Upper lobe of left lung (tissue), 6 donors: ENCODE data around the gene BAD. TPM values are rescaled to one million over a fixed set of nuclear protein-coding genes. Genes with fewer than 3 reads are reported as not detected.
A peak's percentile ranks its signal among the peaks of the same experiment; 100 is the strongest.

Source experiments
- ATAC-seq, 2 donors: fragments of 200-7000 bp; cut with Tn5 transposase; one replicate each; pipeline ENCODE4 v1.9.1; 2022; ENCODE audit warnings: mild to moderate bottlenecking in 2 of 2, moderate library complexity in 2 of 2; ENCODE audit not compliant: low FRiP score in 2 of 2
- DNase-seq, 2 donors: peaks; one replicate each; pipeline ENCODE4 v3.0.0-alpha.2; 2019 to 2020
- H3K27ac ChIP-seq, 4 donors: fragments of 200-600 bp; sonication (generic); one replicate each; pipeline ENCODE4 v1.5.1; 2016 to 2019
- H3K27me3 ChIP-seq, 4 donors: fragments of 200-600 bp; sonication (generic); one replicate each; pipeline ENCODE4 v1.5.1; 2017 to 2019
- H3K36me3 ChIP-seq, 4 donors: fragments of 200-600 bp; sonication (generic); one replicate each; pipeline ENCODE4 v1.5.1; 2016 to 2019
- H3K4me1 ChIP-seq, 4 donors: fragments of 200-600 bp; sonication (generic); one replicate each; pipeline ENCODE4 v1.5.1; 2018 to 2019
- H3K4me3 ChIP-seq, 4 donors: fragments of 200-600 bp; sonication (generic); one replicate each; pipeline ENCODE4 v1.5.1; 2017 to 2019; ENCODE audit warnings: mild to moderate bottlenecking in 2 of 4, moderate library complexity in 1 of 4
- H3K9me3 ChIP-seq, 4 donors: fragments of 200-600 bp; sonication (generic); one replicate each; pipeline ENCODE4 v1.5.1; 2018 to 2019
- EP300 ChIP-seq, 4 donors: sonication (generic); formaldehyde crosslinking; IDR thresholded peaks; one replicate each; pipeline ENCODE4 v1.5.1; 2017; ENCODE audit warnings: antibody characterized with exemption in 4 of 4, control low read depth in 2 of 4
- POLR2A ChIP-seq, 4 donors: fragments of 450-650 bp; IDR thresholded peaks; one replicate each; pipeline ENCODE4 v1.5.1; 2016 to 2017; ENCODE audit warnings: antibody characterized with exemption in 4 of 4, mild to moderate bottlenecking in 2 of 4
- POLR2AphosphoS5 ChIP-seq, 2 donors: sonication (generic); formaldehyde crosslinking; IDR thresholded peaks; one replicate each; pipeline ENCODE4 v1.5.1; 2017; ENCODE audit warnings: antibody characterized with exemption in 2 of 2
- WGBS, 2 donors: methylation state at CpG; one replicate each; pipeline ENCODE4 v1.1.5; 2017 to 2018; 5-methylcytosine and 5-hydroxymethylcytosine counted together
- total RNA-seq, 6 donors: library from RNA; depleted of rRNA in 4 of 6; stranded (reverse); fragments of >200 nt in 4 of 6; gene quantifications; one replicate each; pipeline versions ENCODE4 v1.1.0 to v1.2.1, GENCODE V29; 2016 to 2021
- TF ChIP-seq, protein P1 (sequence below), 6 experiments: fragments of 450-650 bp in 4 of 6; fragments of 200-600 bp in 2 of 6; sonication (generic) in 2 of 6; IDR thresholded peaks; one replicate each; pipeline ENCODE4 v1.5.1; 2016 to 2019; ENCODE audit warnings: antibody characterized with exemption in 6 of 6
- donor health status: DM: no; HTN: no; CAD: no; lungs with moderate emphysema.
- donor health status: DM: no; HTN: yes; CAD: no; lungs with severe emphysema.

Gene BAD
- total RNA-seq, 6 donors from 2014 or later = 59.7 to 150 (median 80.1) TPM

- Histone ChIP-seq H3K4me3 (no peak overlapping the region), H3K9me3 (no peaks in the 10 kb centered on the region), H3K27me3 (no peaks in the 10 kb centered on the region), H3K36me3 (peaks cover 4 to 48% (median 42%) of the 10 kb centered on the region in 4 donors), H3K4me1 (peaks cover 26 to 35% (median 29%) of the 10 kb centered on the region in 4 donors), H3K27ac (peak overlapping the region; percentile 96 to 98 (median 96))
- DNase-seq (peak in 1 of 2 donors; percentile 85), ATAC-seq (no peak)
- 65 to 77% methylated on average over 17 to 24 of the region's 27 CpGs for WGBS, 2 donors
- TF ChIP-seq POLR2A (IDR thresholded peaks at IDR 0.05) (no peak), POLR2AphosphoS5 (IDR thresholded peaks at IDR 0.05) (no peak), EP300 (IDR thresholded peaks at IDR 0.05) (no peak)
- TF ChIP-seq, protein P1, sequence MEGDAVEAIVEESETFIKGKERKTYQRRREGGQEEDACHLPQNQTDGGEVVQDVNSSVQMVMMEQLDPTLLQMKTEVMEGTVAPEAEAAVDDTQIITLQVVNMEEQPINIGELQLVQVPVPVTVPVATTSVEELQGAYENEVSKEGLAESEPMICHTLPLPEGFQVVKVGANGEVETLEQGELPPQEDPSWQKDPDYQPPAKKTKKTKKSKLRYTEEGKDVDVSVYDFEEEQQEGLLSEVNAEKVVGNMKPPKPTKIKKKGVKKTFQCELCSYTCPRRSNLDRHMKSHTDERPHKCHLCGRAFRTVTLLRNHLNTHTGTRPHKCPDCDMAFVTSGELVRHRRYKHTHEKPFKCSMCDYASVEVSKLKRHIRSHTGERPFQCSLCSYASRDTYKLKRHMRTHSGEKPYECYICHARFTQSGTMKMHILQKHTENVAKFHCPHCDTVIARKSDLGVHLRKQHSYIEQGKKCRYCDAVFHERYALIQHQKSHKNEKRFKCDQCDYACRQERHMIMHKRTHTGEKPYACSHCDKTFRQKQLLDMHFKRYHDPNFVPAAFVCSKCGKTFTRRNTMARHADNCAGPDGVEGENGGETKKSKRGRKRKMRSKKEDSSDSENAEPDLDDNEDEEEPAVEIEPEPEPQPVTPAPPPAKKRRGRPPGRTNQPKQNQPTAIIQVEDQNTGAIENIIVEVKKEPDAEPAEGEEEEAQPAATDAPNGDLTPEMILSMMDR (IDR thresholded peaks at IDR 0.05) = no peak
Measured at GRCh38 chr11:64267207-64267945, 17.1 kb downstream of the BAD start.

DNA sequence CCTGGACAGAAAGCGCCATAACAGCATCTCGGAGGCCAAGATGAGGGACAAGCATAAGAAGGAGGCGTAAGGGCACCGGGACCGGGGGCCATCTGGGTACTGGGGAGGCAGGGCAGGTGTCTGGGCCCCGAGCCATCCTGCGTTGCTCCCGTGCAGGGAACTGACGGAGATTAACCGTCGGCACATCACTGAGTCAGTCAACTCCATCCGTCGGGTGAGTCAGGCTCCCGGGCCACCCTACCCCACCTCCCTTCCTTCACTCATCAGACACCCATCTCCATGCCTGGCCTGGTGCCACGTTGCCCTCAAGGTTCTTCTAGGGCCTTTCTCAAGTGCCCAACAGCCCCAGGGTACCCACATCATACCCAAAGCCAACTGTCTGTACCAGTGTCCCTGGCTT, 18.1 kb downstream of the BAD start:
- ATAC-seq (no peak), DNase-seq (peak in 1 of 2 donors; percentile 52)
- H3K36me3 ChIP-seq = peaks cover 4 to 58% (median 52%) of the 10 kb centered on the region in 4 donors
- WGBS, 2 donors = 93% methylated on average over 10 to 15 of the region's 15 CpGs
- TF ChIP-seq, protein P1 (IDR thresholded peaks at IDR 0.05) = no peak
- TF ChIP-seq EP300 (IDR thresholded peaks at IDR 0.05) = no peak
- H3K4me1 ChIP-seq = peaks cover 18 to 26% (median 22%) of the 10 kb centered on the region in 4 donors
- H3K4me3 ChIP-seq = no peak overlapping the region
- no peaks in the 10 kb centered on the region for H3K9me3 ChIP-seq
- H3K27ac ChIP-seq = peak overlapping the region in 2 of 4 donors; percentile 96 to 98
- H3K27me3 ChIP-seq = no peaks in the 10 kb centered on the region

GRCh38 chr11:64265176-64266160, 19.0 kb downstream of the BAD start:
- DNase-seq (peak in 1 of 2 donors; percentile 75), ATAC-seq (no peak)
- Histone ChIP-seq H3K27me3 (no peaks in the 10 kb centered on the region), H3K36me3 (peaks cover 4 to 64% (median 56%) of the 10 kb centered on the region in 4 donors), H3K27ac (peak overlapping the region in 1 of 4 donors; percentile 7), H3K9me3 (no peaks in the 10 kb centered on the region), H3K4me3 (no peak overlapping the region), H3K4me1 (peaks cover 18 to 23% (median 22%) of the 10 kb centered on the region in 4 donors)
- no peak for TF ChIP-seq EP300 (IDR thresholded peaks at IDR 0.05)
- no peak for TF ChIP-seq POLR2AphosphoS5 (IDR thresholded peaks at IDR 0.05)
- TF ChIP-seq, protein P1 (IDR thresholded peaks at IDR 0.05) = no peak
- no peak for TF ChIP-seq POLR2A (IDR thresholded peaks at IDR 0.05)
- 94 to 97% methylated on average over 18 to 26 of the region's 35 CpGs for WGBS, 2 donors

DNA sequence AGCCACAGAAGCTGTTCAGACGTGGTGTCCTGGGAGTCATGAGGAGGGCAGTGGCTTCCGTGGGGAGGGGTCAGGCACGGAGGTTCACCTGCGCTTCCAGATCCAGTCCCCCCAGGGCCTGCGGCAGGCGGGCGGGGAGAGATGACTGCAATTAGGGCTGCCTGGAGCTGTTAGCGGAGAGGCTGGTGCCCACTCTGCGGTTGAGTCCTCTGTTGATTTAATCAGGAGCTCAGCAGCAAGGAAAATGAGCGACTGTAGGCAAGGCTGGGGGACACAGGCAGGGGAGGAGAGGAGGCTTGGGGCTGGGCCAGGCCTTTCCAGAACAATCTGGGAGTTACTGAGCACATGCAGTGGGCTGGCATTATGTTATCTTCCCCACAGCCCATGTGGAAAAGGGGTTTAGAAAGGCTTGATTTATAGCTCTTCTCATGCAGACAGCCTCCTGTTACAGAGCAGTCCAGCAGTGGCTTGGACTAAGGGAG, 20.1 kb downstream of the BAD start:
- TF ChIP-seq POLR2AphosphoS5 (IDR thresholded peaks at IDR 0.05) (no peak), POLR2A (IDR thresholded peaks at IDR 0.05) (no peak), EP300 (IDR thresholded peaks at IDR 0.05) (no peak)
- TF ChIP-seq, protein P1 (IDR thresholded peaks at IDR 0.05) = no peak
- Histone ChIP-seq H3K4me3 (no peak overlapping the region), H3K27ac (no peak overlapping the region), H3K27me3 (no peaks in the 10 kb centered on the region), H3K36me3 (peaks cover 7 to 74% (median 65%) of the 10 kb centered on the region in 4 donors), H3K9me3 (no peaks in the 10 kb centered on the region), H3K4me1 (peaks cover 18 to 22% (median 22%) of the 10 kb centered on the region in 4 donors)
- WGBS, 2 donors = 88 to 100% methylated on average over 9 to 10 of the region's 10 CpGs
- ATAC-seq (no peak), DNase-seq (peak in 1 of 2 donors; percentile 57)
